Hepatocyte (in vitro differentiated cells): ENCODE results near the gene MPHOSPH10.

Source experiments
- CTCF ChIP-seq: fragments of 200-600 bp; sonication (generic); IDR thresholded peaks from 2 replicates; pipeline ENCODE4 v1.5.1; 2016; ENCODE audit warnings: antibody characterized with exemption, mild to moderate bottlenecking; ENCODE audit not compliant: poor library complexity
- EZH2phosphoT487 ChIP-seq: fragments of 200-600 bp; sonication (generic); IDR thresholded peaks from one replicate; pipeline ENCODE4 v1.6.1; 2018; ENCODE audit warnings: antibody characterized with exemption, mild to moderate bottlenecking, low read depth, moderate library complexity; ENCODE audit not compliant: unreplicated experiment, severe bottlenecking

GRCh38 chr2:71102981-71103681 is 27.3 kb upstream of the MPHOSPH10 start:
- no peak for TF ChIP-seq CTCF
- TF ChIP-seq EZH2phosphoT487, result no peak
